Epithelial cell of proximal tubule (primary cell): ENCODE data around the gene TULP4. TPM values are rescaled to one million over a fixed set of nuclear protein-coding genes. Genes with fewer than 3 reads are reported as not detected.

Source experiments
- DNase-seq: peaks from one replicate; pipeline ENCODE4 v3.0.0-alpha.2; 2011; ENCODE audit warnings: low read depth
- H3K4me3 ChIP-seq: 2 replicates; pipeline ENCODE4 v1.5.1; 2011; ENCODE audit warnings: low read depth, mild to moderate bottlenecking, low read length
- CTCF ChIP-seq: conservative IDR thresholded peaks from 2 replicates; pipeline ENCODE4 v1.5.1; 2012; ENCODE audit warnings: low read depth, mild to moderate bottlenecking, low read length
- total RNA-seq: library from RNA; depleted of rRNA; stranded (reverse); fragments of >200 nt; gene quantifications from 2 replicates; pipeline ENCODE4 v1.2.3, GENCODE V29; 2015

Gene TULP4
- total RNA-seq, 1 donor from 2014 or later, result 25.4 TPM

DNA sequence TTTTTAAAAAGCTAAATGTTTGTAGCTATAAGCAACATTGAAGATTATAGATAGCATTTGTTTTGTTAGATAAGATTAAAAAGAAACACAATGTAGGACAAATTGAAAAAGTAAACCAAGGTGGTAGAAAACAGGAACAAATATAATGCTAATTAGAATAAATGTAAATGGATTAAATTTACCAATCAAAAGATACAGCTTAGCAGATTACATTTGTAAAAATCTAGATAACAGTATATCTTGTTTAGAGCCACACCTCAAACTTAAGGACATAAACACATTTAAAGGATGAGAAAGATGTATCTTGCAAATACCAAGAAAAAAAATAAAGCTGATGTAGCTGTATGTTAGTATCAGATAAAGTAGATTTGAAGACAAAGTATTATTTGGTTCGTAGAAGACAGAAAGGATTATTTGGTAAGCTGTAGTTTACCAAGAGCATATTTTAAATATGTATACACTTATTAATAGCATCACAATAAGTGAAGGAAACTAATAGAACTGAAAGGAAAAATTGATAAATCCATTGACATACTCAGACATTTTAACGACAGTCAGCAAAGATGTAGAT is 107.2 kb downstream of the TULP4 start:
- no peak for TF ChIP-seq CTCF
- DNase-seq, result no peak
- no peak overlapping the region for H3K4me3 ChIP-seq

GRCh38 chr6:158421381-158421780 is 109.1 kb downstream of the TULP4 start:
- H3K4me3 ChIP-seq, result no peak overlapping the region
- DNase-seq, result no peak
- TF ChIP-seq CTCF, result no peak

GRCh38 chr6:158422629-158423238 is 110.5 kb downstream of the TULP4 start:
- no peak for DNase-seq
- TF ChIP-seq CTCF, result no peak
- H3K4me3 ChIP-seq, result no peak overlapping the region

- H3K4me3 ChIP-seq, result no peak overlapping the region
- DNase-seq, result no peak
- no peak for TF ChIP-seq CTCF
Measured at GRCh38 chr6:158431036-158431435, 118.8 kb downstream of the TULP4 start.

GRCh38 chr6:158431560-158431959 is 119.3 kb downstream of the TULP4 start:
- TF ChIP-seq CTCF, result no peak
- no peak for DNase-seq
- H3K4me3 ChIP-seq, result no peak overlapping the region

GRCh38 chr6:158437571-158437970 is 125.3 kb downstream of the TULP4 start:
- no peak for DNase-seq
- H3K4me3 ChIP-seq, result no peak overlapping the region
- TF ChIP-seq CTCF, result no peak

GRCh38 chr6:158438226-158438625 is 126.0 kb downstream of the TULP4 start:
- H3K4me3 ChIP-seq, result no peak overlapping the region
- no peak for TF ChIP-seq CTCF
- DNase-seq, result no peak
